ENCODE results near the gene ARID2. TPM values are rescaled to one million over a fixed set of nuclear protein-coding genes. Genes with fewer than 3 reads are reported as not detected.

The ARID2 gene
- total and polyA plus RNA-seq, 4 donors, result 1.8 to 17.8 (median 13.2) TPM

DNA sequence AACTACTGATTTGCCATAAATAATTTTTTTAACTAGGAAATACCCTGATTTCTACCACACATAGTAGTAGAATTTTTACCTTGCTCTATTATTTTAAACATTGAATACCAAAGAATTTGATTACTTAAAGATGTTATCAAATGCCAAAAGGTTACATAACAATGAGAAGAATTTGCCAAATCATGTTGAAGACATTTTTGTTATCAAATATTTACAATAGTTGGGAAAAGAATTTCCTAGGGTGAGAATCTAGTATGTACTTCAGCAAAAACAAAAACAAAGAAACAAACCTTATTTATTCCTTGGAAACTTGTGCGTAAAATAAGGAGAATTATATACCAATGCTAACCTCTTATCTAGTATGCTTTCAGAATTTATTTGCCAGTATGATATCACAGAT, 153.7 kb downstream of the ARID2 start:
- no peak for TF ChIP-seq YY1 (IDR thresholded peaks at IDR 0.05)
- TF ChIP-seq FOXA1 (IDR thresholded peaks at IDR 0.05), result no peak
- no peak for TF ChIP-seq TAF1 (conservative IDR thresholded peaks at IDR 0.05)
- no peak for TF ChIP-seq FOXA2 (IDR thresholded peaks at IDR 0.05)
- no peak for TF ChIP-seq JUND (IDR thresholded peaks at IDR 0.05)
- no peak for TF ChIP-seq RXRA (IDR thresholded peaks at IDR 0.05)
- TF ChIP-seq NR2F2 (IDR thresholded peaks at IDR 0.05), result no peak
- 99% methylated on average over 1 of the region's 1 CpG for WGBS

GRCh38 chr12:45886685-45887084, 157.2 kb downstream of the ARID2 start:
- WGBS, result 98% methylated on average over 1 of the region's 1 CpG
- H3K27me3 ChIP-seq (ENCODE audit: control insufficient read depth in 4 of 4, insufficient read depth in 4 of 4, low read length in 3 of 4), result no peaks in the 10 kb centered on the region
- TF ChIP-seq JUND (IDR thresholded peaks at IDR 0.05), result no peak
- no peak for TF ChIP-seq YY1 (IDR thresholded peaks at IDR 0.05)
- TF ChIP-seq MAX (IDR thresholded peaks at IDR 0.05), result no peak
- no peak for TF ChIP-seq TAF1 (conservative IDR thresholded peaks at IDR 0.05)
- no peak for TF ChIP-seq FOXA1 (IDR thresholded peaks at IDR 0.05)
- H3K9me3 ChIP-seq (ENCODE audit: control insufficient read depth in 4 of 4, low read length in 3 of 4), result no peaks in the 10 kb centered on the region
- DNase-seq (ENCODE audit: low spot score), result no peak
- H3K4me3 ChIP-seq (ENCODE audit: low read depth in 1 of 3, low read length in 3 of 3), result no peak overlapping the region
- no peaks in the 10 kb centered on the region for H3K4me1 ChIP-seq (ENCODE audit: control insufficient read depth in 4 of 4, insufficient read depth in 4 of 4, low read length in 3 of 4)
- no peak overlapping the region for H3K9ac ChIP-seq (ENCODE audit: low read depth in 1 of 2, low read length in 2 of 2)
- H3K27ac ChIP-seq (ENCODE audit: low read depth in 1 of 2, low read length in 2 of 2), result no peak overlapping the region
- H3K36me3 ChIP-seq (ENCODE audit: control insufficient read depth in 4 of 4, insufficient read depth in 3 of 4, low read depth in 1 of 4, low read length in 3 of 4), result peaks cover 0 to 7% (median 0%) of the 10 kb centered on the region in 4 donors

More for the DNA sequence above, 153.7 kb downstream of the ARID2 start:
- no peak for DNase-seq (ENCODE audit: low spot score)
- H3K27ac ChIP-seq (ENCODE audit: low read depth in 1 of 2, low read length in 2 of 2), result no peak overlapping the region
- no peak overlapping the region for H3K9ac ChIP-seq (ENCODE audit: low read depth in 1 of 2, low read length in 2 of 2)
- no peak overlapping the region for H3K4me3 ChIP-seq (ENCODE audit: low read depth in 1 of 3, low read length in 3 of 3)
- no peaks in the 10 kb centered on the region for H3K27me3 ChIP-seq (ENCODE audit: control insufficient read depth in 4 of 4, insufficient read depth in 4 of 4, low read length in 3 of 4)
- H3K4me1 ChIP-seq (ENCODE audit: control insufficient read depth in 4 of 4, insufficient read depth in 4 of 4, low read length in 3 of 4), result no peaks in the 10 kb centered on the region
- peaks cover 0 to 7% (median 3%) of the 10 kb centered on the region in 4 donors for H3K36me3 ChIP-seq (ENCODE audit: control insufficient read depth in 4 of 4, insufficient read depth in 3 of 4, low read depth in 1 of 4, low read length in 3 of 4)
- no peaks in the 10 kb centered on the region for H3K9me3 ChIP-seq (ENCODE audit: control insufficient read depth in 4 of 4, low read length in 3 of 4)

DNA sequence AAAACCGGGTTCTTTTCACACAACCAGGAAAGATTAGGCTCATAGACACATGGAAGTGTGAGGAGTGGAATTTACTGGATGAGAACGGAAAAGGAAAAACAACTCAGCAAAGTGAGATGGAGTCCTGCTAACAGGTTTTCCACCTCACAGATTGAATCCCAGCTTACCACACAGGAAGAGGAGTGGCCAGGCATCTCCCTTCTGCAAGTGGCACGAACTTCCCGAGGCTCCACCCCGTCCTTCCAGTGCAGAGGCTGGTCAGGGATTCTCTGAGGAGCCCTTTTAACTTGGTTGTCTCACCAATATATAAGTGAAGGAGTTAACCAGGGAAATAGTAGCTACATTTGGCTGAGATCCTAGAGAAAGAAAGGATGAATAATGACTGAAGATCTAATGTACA, 158.0 kb downstream of the ARID2 start:
- WGBS, result 92% methylated on average over 5 of the region's 5 CpGs
- H3K4me3 ChIP-seq (ENCODE audit: low read depth in 1 of 3, low read length in 3 of 3), result no peak overlapping the region
- peaks cover 0 to 7% (median under 1%) of the 10 kb centered on the region in 4 donors for H3K36me3 ChIP-seq (ENCODE audit: control insufficient read depth in 4 of 4, insufficient read depth in 3 of 4, low read depth in 1 of 4, low read length in 3 of 4)

More for the DNA sequence above, 158.0 kb downstream of the ARID2 start:
- TF ChIP-seq FOXA1 (IDR thresholded peaks at IDR 0.05), result no peak
- no peak for TF ChIP-seq REST (IDR thresholded peaks at IDR 0.05)
- no peak for TF ChIP-seq SP1 (IDR thresholded peaks at IDR 0.05)
- TF ChIP-seq, protein P1, sequence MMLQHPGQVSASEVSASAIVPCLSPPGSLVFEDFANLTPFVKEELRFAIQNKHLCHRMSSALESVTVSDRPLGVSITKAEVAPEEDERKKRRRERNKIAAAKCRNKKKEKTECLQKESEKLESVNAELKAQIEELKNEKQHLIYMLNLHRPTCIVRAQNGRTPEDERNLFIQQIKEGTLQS (IDR thresholded peaks at IDR 0.05), result no peak
- Histone ChIP-seq H3K4me1 (ENCODE audit: control insufficient read depth in 4 of 4, insufficient read depth in 4 of 4, low read length in 3 of 4) (no peaks in the 10 kb centered on the region), H3K9ac (ENCODE audit: low read depth in 1 of 2, low read length in 2 of 2) (no peak overlapping the region), H3K9me3 (ENCODE audit: control insufficient read depth in 4 of 4, low read length in 3 of 4) (no peaks in the 10 kb centered on the region), H3K27me3 (ENCODE audit: control insufficient read depth in 4 of 4, insufficient read depth in 4 of 4, low read length in 3 of 4) (no peaks in the 10 kb centered on the region), H3K27ac (ENCODE audit: low read depth in 1 of 2, low read length in 2 of 2) (no peak overlapping the region)
- no peak for DNase-seq (ENCODE audit: low spot score)
